ENCODE measurements around the gene MAP7D1.
A peak's percentile ranks its signal among the peaks of the same experiment; 100 is the strongest.
"Not testable (repeated sequence)": the region's sequence is repeated elsewhere in the genome, so short reads cannot be mapped to it uniquely, and the experiment has no call there.

Gene MAP7D1

GRCh38 chr1:36212782-36213181 lies 56.8 kb downstream of the MAP7D1 start:
- Histone ChIP-seq H3F3A (ENCODE audit: insufficient read depth) (no peaks in the 10 kb centered on the region), H2AFZ (ENCODE audit: low read depth, low read length, severe bottlenecking) (no peak overlapping the region), H3K79me2 (ENCODE audit: insufficient read depth, low read length) (no peaks in the 10 kb centered on the region), H3K27me3 (ENCODE audit: low read length) (no peaks in the 10 kb centered on the region), H3K4me2 (ENCODE audit: low read depth, low read length, poor library complexity, severe bottlenecking) (no peak overlapping the region), H3K9ac (ENCODE audit: low read length) (no peak overlapping the region), H3K36me3 (ENCODE audit: low read length) (no peaks in the 10 kb centered on the region), H4K20me1 (ENCODE audit: low read depth, low read length) (no peaks in the 10 kb centered on the region), H3K4me3 (ENCODE audit: insufficient read depth, low read length, poor library complexity, severe bottlenecking) (no peak overlapping the region), H3K9me3 (ENCODE audit: insufficient read depth, low read length) (no peaks in the 10 kb centered on the region), H3K27ac (ENCODE audit: low read depth, low read length) (no peak overlapping the region), H3K9me2 (replicated peaks; ENCODE audit: insufficient read depth, low read length) (no peaks in the 10 kb centered on the region)
- TF ChIP-seq EZH2phosphoT487 (conservative IDR thresholded peaks at IDR 0.05; ENCODE audit: low read length) (no peak), CTCF (IDR thresholded peaks at IDR 0.05; ENCODE audit: insufficient read depth, low read length, poor library complexity, severe bottlenecking) (no peak)

- H4K20me1 ChIP-seq (ENCODE audit: low read depth, low read length), result no peaks in the 10 kb centered on the region
- H3K79me2 ChIP-seq (ENCODE audit: insufficient read depth, low read length), result no peaks in the 10 kb centered on the region
- peaks cover 3% of the 10 kb centered on the region; the same call in 1 of the 2 replicates for H3F3A ChIP-seq (ENCODE audit: insufficient read depth)
- H3K9me2 ChIP-seq (replicated peaks; ENCODE audit: insufficient read depth, low read length), result no peaks in the 10 kb centered on the region
- H3K9ac ChIP-seq (ENCODE audit: low read length), result no peak overlapping the region
- no peak overlapping the region for H3K4me3 ChIP-seq (ENCODE audit: insufficient read depth, low read length, poor library complexity, severe bottlenecking)
- no peak overlapping the region for H2AFZ ChIP-seq (ENCODE audit: low read depth, low read length, severe bottlenecking)
- no peaks in the 10 kb centered on the region for H3K36me3 ChIP-seq (ENCODE audit: low read length)
- no peaks in the 10 kb centered on the region for H3K9me3 ChIP-seq (ENCODE audit: insufficient read depth, low read length)
- H3K4me2 ChIP-seq (ENCODE audit: low read depth, low read length, poor library complexity, severe bottlenecking), result no peak overlapping the region
- H3K27ac ChIP-seq (ENCODE audit: low read depth, low read length), result no peak overlapping the region
- no peaks in the 10 kb centered on the region for H3K27me3 ChIP-seq (ENCODE audit: low read length)
- TF ChIP-seq EZH2phosphoT487 (conservative IDR thresholded peaks at IDR 0.05; ENCODE audit: low read length) (no peak), CTCF (IDR thresholded peaks at IDR 0.05; ENCODE audit: insufficient read depth, low read length, poor library complexity, severe bottlenecking) (no peak)
These were observed 61.7 kb downstream of the MAP7D1 start for GRCh38 chr1:36217670-36218069.

GRCh38 chr1:36221901-36222300 lies 65.9 kb downstream of the MAP7D1 start:
- H3K4me3 ChIP-seq (ENCODE audit: insufficient read depth, low read length, poor library complexity, severe bottlenecking); H3K9ac ChIP-seq (ENCODE audit: low read length); H3K4me2 ChIP-seq (ENCODE audit: low read depth, low read length, poor library complexity, severe bottlenecking); H3K36me3 ChIP-seq (ENCODE audit: low read length); H2AFZ ChIP-seq (ENCODE audit: low read depth, low read length, severe bottlenecking); H3K9me2 ChIP-seq (replicated peaks; ENCODE audit: insufficient read depth, low read length); H3K27ac ChIP-seq (ENCODE audit: low read depth, low read length); H3K27me3 ChIP-seq (ENCODE audit: low read length); H3K9me3 ChIP-seq (ENCODE audit: insufficient read depth, low read length): not testable (repeated sequence)
- H3K79me2 ChIP-seq (ENCODE audit: insufficient read depth, low read length), result peaks cover 25% of the 10 kb centered on the region
- peaks cover 12% of the 10 kb centered on the region for H3F3A ChIP-seq (ENCODE audit: insufficient read depth)
- peaks cover 19% of the 10 kb centered on the region for H4K20me1 ChIP-seq (ENCODE audit: low read depth, low read length)

- Histone ChIP-seq H3K9me3 (ENCODE audit: insufficient read depth, low read length) (no peaks in the 10 kb centered on the region), H3K4me3 (ENCODE audit: insufficient read depth, low read length, poor library complexity, severe bottlenecking) (peak overlapping the region; percentile 69), H3K36me3 (ENCODE audit: low read length) (no peaks in the 10 kb centered on the region), H2AFZ (ENCODE audit: low read depth, low read length, severe bottlenecking) (peak overlapping the region; percentile 87), H3K27me3 (ENCODE audit: low read length) (no peaks in the 10 kb centered on the region), H3K9me2 (replicated peaks; ENCODE audit: insufficient read depth, low read length) (no peaks in the 10 kb centered on the region), H3F3A (ENCODE audit: insufficient read depth) (peaks cover 12% of the 10 kb centered on the region), H3K9ac (ENCODE audit: low read length) (peak overlapping the region; percentile 87), H3K27ac (ENCODE audit: low read depth, low read length) (peak overlapping the region; percentile 81), H3K4me2 (ENCODE audit: low read depth, low read length, poor library complexity, severe bottlenecking) (peak overlapping the region; percentile 90), H4K20me1 (ENCODE audit: low read depth, low read length) (peaks cover 20% of the 10 kb centered on the region), H3K79me2 (ENCODE audit: insufficient read depth, low read length) (peaks cover 33% of the 10 kb centered on the region)
- TF ChIP-seq EZH2phosphoT487 (conservative IDR thresholded peaks at IDR 0.05; ENCODE audit: low read length), result no peak
- TF ChIP-seq CTCF (IDR thresholded peaks at IDR 0.05; ENCODE audit: insufficient read depth, low read length, poor library complexity, severe bottlenecking), result no peak
These were observed 66.8 kb downstream of the MAP7D1 start for GRCh38 chr1:36222481-36223380.

All from SU-DHL-6 (cell line).